Measurements from ENCODE around the gene FCHSD1.
"Not testable (repeated sequence)": the region's sequence is repeated elsewhere in the genome, so short reads cannot be mapped to it uniquely, and the experiment has no call there.

Gene FCHSD1

DNA sequence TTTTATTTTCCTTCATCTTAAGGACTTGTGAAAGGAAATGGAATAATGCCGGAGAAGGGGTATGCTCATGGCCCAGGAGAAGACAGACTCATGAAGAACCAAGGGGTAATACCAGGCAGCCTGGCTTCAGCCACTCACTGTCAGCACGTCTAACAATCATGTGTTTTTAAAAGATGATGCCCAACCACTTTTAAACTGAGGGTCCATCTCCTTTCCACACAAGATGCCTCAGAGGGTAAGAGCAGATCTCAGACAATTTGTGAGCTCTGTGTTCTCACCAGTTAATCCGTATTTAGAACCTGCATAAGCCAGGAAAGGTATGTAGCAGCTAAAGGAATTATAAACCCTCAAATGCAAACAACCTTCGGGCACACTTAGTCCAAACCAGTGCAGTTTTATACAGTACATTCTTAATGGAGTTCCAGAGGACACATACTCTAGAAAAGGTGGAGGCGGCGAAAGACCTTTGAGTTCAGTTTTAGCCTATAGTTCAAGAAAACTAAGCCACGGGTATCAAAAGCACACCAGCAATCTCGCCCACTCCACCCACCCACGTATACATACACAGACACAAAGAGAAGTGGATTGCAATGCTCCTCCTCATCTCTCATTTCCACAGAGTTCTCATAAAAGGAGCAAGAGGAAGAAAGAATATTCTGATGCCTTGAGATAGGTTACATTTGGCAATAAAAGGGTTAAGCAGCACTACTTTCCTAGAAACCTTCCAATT lies 35.1 kb downstream of the FCHSD1 start:
- no peak for TF ChIP-seq EZH2phosphoT487 (IDR thresholded peaks at IDR 0.05; ENCODE audit: borderline replicate concordance, low read length)
- peaks cover 74% of the 10 kb centered on the region for H3K79me2 ChIP-seq (ENCODE audit: control insufficient read depth, low read length)
- peak overlapping the region; percentile 71 for H3K4me3 ChIP-seq (ENCODE audit: low read length)
- H3K9me2 ChIP-seq (replicated peaks; ENCODE audit: control insufficient read depth, low read length), result no peaks in the 10 kb centered on the region
- peaks cover 7% of the 10 kb centered on the region; the same call in 1 of the 2 replicates for H4K20me1 ChIP-seq (ENCODE audit: control insufficient read depth, insufficient read depth, low read depth, low read length)
- peaks cover 52% of the 10 kb centered on the region for H3K4me1 ChIP-seq (ENCODE audit: control insufficient read depth, low read length)
- no peaks in the 10 kb centered on the region for H3K27me3 ChIP-seq (ENCODE audit: control insufficient read depth, low read length)
- H3F3A ChIP-seq (ENCODE audit: control insufficient read depth, insufficient read depth), result peaks cover 16% of the 10 kb centered on the region
- H3K27ac ChIP-seq (ENCODE audit: low read depth, low read length), result no peak overlapping the region
- peak overlapping the region; percentile 71 for H3K4me2 ChIP-seq (ENCODE audit: low read length)
- no peaks in the 10 kb centered on the region for H3K9me3 ChIP-seq (ENCODE audit: control insufficient read depth, insufficient read depth, low read length)
- peaks cover 41% of the 10 kb centered on the region for H3K36me3 ChIP-seq (ENCODE audit: control insufficient read depth, low read length)

DNA sequence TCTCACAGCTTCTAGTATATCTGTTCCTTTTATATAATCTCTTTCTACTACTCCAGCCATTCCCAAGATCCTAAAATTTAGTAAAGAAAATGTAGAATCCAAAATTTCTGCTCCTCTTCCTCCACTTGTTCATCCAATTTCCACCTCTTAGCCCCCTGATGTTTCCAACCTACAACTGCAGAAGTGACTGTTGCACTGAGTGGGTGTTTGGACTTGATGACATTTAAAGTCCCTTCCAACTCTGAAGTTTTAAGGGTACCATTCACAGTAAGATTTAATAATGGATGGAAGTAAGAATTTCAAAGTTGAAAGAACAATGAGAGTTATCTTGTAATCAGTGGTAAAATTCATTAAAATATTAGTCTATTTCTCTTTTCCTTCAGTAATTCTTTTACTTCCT lies 37.9 kb downstream of the FCHSD1 start:
- peaks cover 7% of the 10 kb centered on the region; the same call in 1 of the 2 replicates for H4K20me1 ChIP-seq (ENCODE audit: control insufficient read depth, insufficient read depth, low read depth, low read length)
- no peaks in the 10 kb centered on the region for H3K27me3 ChIP-seq (ENCODE audit: control insufficient read depth, low read length)
- TF ChIP-seq EZH2phosphoT487 (IDR thresholded peaks at IDR 0.05; ENCODE audit: borderline replicate concordance, low read length), result no peak
- TF ChIP-seq, protein P1, sequence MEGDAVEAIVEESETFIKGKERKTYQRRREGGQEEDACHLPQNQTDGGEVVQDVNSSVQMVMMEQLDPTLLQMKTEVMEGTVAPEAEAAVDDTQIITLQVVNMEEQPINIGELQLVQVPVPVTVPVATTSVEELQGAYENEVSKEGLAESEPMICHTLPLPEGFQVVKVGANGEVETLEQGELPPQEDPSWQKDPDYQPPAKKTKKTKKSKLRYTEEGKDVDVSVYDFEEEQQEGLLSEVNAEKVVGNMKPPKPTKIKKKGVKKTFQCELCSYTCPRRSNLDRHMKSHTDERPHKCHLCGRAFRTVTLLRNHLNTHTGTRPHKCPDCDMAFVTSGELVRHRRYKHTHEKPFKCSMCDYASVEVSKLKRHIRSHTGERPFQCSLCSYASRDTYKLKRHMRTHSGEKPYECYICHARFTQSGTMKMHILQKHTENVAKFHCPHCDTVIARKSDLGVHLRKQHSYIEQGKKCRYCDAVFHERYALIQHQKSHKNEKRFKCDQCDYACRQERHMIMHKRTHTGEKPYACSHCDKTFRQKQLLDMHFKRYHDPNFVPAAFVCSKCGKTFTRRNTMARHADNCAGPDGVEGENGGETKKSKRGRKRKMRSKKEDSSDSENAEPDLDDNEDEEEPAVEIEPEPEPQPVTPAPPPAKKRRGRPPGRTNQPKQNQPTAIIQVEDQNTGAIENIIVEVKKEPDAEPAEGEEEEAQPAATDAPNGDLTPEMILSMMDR (IDR thresholded peaks at IDR 0.05; ENCODE audit: low read depth, low read length, poor library complexity, severe bottlenecking), result no peak
- peaks cover 7% of the 10 kb centered on the region; the same call in 1 of the 2 replicates for H3F3A ChIP-seq (ENCODE audit: control insufficient read depth, insufficient read depth)
- H3K79me2 ChIP-seq (ENCODE audit: control insufficient read depth, low read length), result peaks cover 95% of the 10 kb centered on the region
- no peaks in the 10 kb centered on the region for H3K9me3 ChIP-seq (ENCODE audit: control insufficient read depth, insufficient read depth, low read length)
- H3K27ac ChIP-seq (ENCODE audit: low read depth, low read length), result no peak overlapping the region
- peak overlapping the region; percentile 22; the same call in 1 of the 2 replicates for H3K4me2 ChIP-seq (ENCODE audit: low read length)
- peaks cover 61% of the 10 kb centered on the region for H3K4me1 ChIP-seq (ENCODE audit: control insufficient read depth, low read length)
- no peaks in the 10 kb centered on the region for H3K9me2 ChIP-seq (replicated peaks; ENCODE audit: control insufficient read depth, low read length)
- no peak overlapping the region for H3K4me3 ChIP-seq (ENCODE audit: low read length)
- peaks cover 23% of the 10 kb centered on the region for H3K36me3 ChIP-seq (ENCODE audit: control insufficient read depth, low read length)

GRCh38 chr5:141611289-141611688 lies 39.9 kb downstream of the FCHSD1 start:
- Histone ChIP-seq H3K36me3 (ENCODE audit: control insufficient read depth, low read length) (peaks cover 16% of the 10 kb centered on the region), H3K27ac (ENCODE audit: low read depth, low read length) (no peak overlapping the region), H3K4me1 (ENCODE audit: control insufficient read depth, low read length) (peaks cover 64% of the 10 kb centered on the region), H3K9me2 (replicated peaks; ENCODE audit: control insufficient read depth, low read length) (no peaks in the 10 kb centered on the region), H3K4me3 (ENCODE audit: low read length) (no peak overlapping the region), H3K27me3 (ENCODE audit: control insufficient read depth, low read length) (no peaks in the 10 kb centered on the region), H3F3A (ENCODE audit: control insufficient read depth, insufficient read depth) (peaks cover 8% of the 10 kb centered on the region), H4K20me1 (ENCODE audit: control insufficient read depth, insufficient read depth, low read depth, low read length) (peaks cover 15% of the 10 kb centered on the region; the same call in 1 of the 2 replicates), H3K9me3 (ENCODE audit: control insufficient read depth, insufficient read depth, low read length) (no peaks in the 10 kb centered on the region), H3K4me2 (ENCODE audit: low read length) (no peak overlapping the region), H3K79me2 (ENCODE audit: control insufficient read depth, low read length) (peaks cover 94% of the 10 kb centered on the region)
- no peak for TF ChIP-seq EZH2phosphoT487 (IDR thresholded peaks at IDR 0.05; ENCODE audit: borderline replicate concordance, low read length)
- TF ChIP-seq, protein P1 (IDR thresholded peaks at IDR 0.05; ENCODE audit: low read depth, low read length, poor library complexity, severe bottlenecking), result no peak

- H3K27ac ChIP-seq (ENCODE audit: low read depth, low read length), result not testable (repeated sequence)
Measured at GRCh38 chr5:141609921-141610320, 41.3 kb downstream of the FCHSD1 start.

More at GRCh38 chr5:141609921-141610320, 41.3 kb downstream of the FCHSD1 start:
- H3K9me3 ChIP-seq (ENCODE audit: control insufficient read depth, insufficient read depth, low read length); H3K9me2 ChIP-seq (replicated peaks; ENCODE audit: control insufficient read depth, low read length); H3K4me3 ChIP-seq (ENCODE audit: low read length); H3K4me2 ChIP-seq (ENCODE audit: low read length); H3K27me3 ChIP-seq (ENCODE audit: control insufficient read depth, low read length); H4K20me1 ChIP-seq (ENCODE audit: control insufficient read depth, insufficient read depth, low read depth, low read length); H3K36me3 ChIP-seq (ENCODE audit: control insufficient read depth, low read length): not testable (repeated sequence)
- Histone ChIP-seq H3F3A (ENCODE audit: control insufficient read depth, insufficient read depth) (peaks cover 17% of the 10 kb centered on the region), H3K4me1 (ENCODE audit: control insufficient read depth, low read length) (peaks cover 69% of the 10 kb centered on the region), H3K79me2 (ENCODE audit: control insufficient read depth, low read length) (peaks cover 88% of the 10 kb centered on the region)

Data from DOHH2 (cell line).